Measurements from ENCODE around the gene LRRC75A. TPM values are rescaled to one million over a fixed set of nuclear protein-coding genes. Genes with fewer than 3 reads are reported as not detected.

Gene LRRC75A
- total RNA-seq, 1 donor = 6.1 TPM

GRCh38 chr17:16473044-16474011, 18.7 kb downstream of the LRRC75A start:
- no peak for DNase-seq (ENCODE audit: low read depth)
- no peak for TF ChIP-seq CTCF (IDR thresholded peaks at IDR 0.05; ENCODE audit: insufficient read depth, low read length)
- H3K4me3 ChIP-seq (ENCODE audit: low read depth, low read length) = no peak overlapping the region

GRCh38 chr17:16472539-16472938, 19.5 kb downstream of the LRRC75A start:
- H3K4me3 ChIP-seq (ENCODE audit: low read depth, low read length) = no peak overlapping the region
- peak; percentile 58 for DNase-seq (ENCODE audit: low read depth)
- no peak for TF ChIP-seq CTCF (IDR thresholded peaks at IDR 0.05; ENCODE audit: insufficient read depth, low read length)

GRCh38 chr17:16471295-16471694, 20.7 kb downstream of the LRRC75A start:
- TF ChIP-seq CTCF (IDR thresholded peaks at IDR 0.05; ENCODE audit: insufficient read depth, low read length) = no peak
- no peak overlapping the region for H3K4me3 ChIP-seq (ENCODE audit: low read depth, low read length)
- DNase-seq (ENCODE audit: low read depth) = no peak

GRCh38 chr17:16470265-16470664, 21.7 kb downstream of the LRRC75A start:
- DNase-seq (ENCODE audit: low read depth) = no peak
- peak; percentile 9 for TF ChIP-seq CTCF (IDR thresholded peaks at IDR 0.05; ENCODE audit: insufficient read depth, low read length)
- no peak overlapping the region for H3K4me3 ChIP-seq (ENCODE audit: low read depth, low read length)

GRCh38 chr17:16468428-16468992, 23.5 kb downstream of the LRRC75A start:
- H3K4me3 ChIP-seq (ENCODE audit: low read depth, low read length) = no peak overlapping the region
- DNase-seq (ENCODE audit: low read depth) = no peak
- no peak for TF ChIP-seq CTCF (IDR thresholded peaks at IDR 0.05; ENCODE audit: insufficient read depth, low read length)

GRCh38 chr17:16467886-16468285, 24.1 kb downstream of the LRRC75A start:
- no peak overlapping the region for H3K4me3 ChIP-seq (ENCODE audit: low read depth, low read length)
- peak; percentile 54 for TF ChIP-seq CTCF (IDR thresholded peaks at IDR 0.05; ENCODE audit: insufficient read depth, low read length)
- DNase-seq (ENCODE audit: low read depth) = peak; percentile 54
